AG09309 (cell line): ENCODE measurements around the gene SLC4A1.

Source experiments
- DNase-seq: peaks from one replicate; pipeline ENCODE4 v3.0.0-alpha.2; 2010; ENCODE audit warnings: low read depth
- H3K4me3 ChIP-seq: 2 replicates; pipeline ENCODE4 v1.5.1; 2011; ENCODE audit warnings: mild to moderate bottlenecking, low read depth, low read length, moderate library complexity; ENCODE audit not compliant: control insufficient read depth
- TF ChIP-seq, protein P1 (sequence below): IDR thresholded peaks from 2 replicates; pipeline ENCODE4 v1.5.1; 2011; ENCODE audit warnings: mild to moderate bottlenecking, low read depth, low read length, inconsistent platforms; ENCODE audit not compliant: insufficient read depth, control insufficient read depth; ENCODE audit errors: missing control alignments

SLC4A1 gene

DNA sequence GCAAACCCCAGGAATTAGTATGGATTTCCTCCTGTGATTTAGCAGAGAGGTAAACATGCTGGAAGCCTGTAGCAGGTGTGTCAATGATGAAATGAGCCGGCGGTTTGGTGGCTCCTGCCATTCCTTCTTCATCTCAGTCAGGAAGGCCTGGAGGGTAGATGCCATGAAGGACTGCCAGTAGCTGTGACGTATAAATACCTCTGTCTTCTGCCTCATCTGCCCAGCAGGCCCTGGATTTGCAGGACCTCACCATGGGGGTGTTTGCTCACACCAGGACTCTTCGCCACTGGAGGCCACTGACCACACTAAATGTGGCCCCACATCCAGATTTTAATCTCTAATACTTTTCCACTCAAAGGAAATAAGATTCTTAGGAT, 16.1 kb upstream of the SLC4A1 start:
- TF ChIP-seq, protein P1, sequence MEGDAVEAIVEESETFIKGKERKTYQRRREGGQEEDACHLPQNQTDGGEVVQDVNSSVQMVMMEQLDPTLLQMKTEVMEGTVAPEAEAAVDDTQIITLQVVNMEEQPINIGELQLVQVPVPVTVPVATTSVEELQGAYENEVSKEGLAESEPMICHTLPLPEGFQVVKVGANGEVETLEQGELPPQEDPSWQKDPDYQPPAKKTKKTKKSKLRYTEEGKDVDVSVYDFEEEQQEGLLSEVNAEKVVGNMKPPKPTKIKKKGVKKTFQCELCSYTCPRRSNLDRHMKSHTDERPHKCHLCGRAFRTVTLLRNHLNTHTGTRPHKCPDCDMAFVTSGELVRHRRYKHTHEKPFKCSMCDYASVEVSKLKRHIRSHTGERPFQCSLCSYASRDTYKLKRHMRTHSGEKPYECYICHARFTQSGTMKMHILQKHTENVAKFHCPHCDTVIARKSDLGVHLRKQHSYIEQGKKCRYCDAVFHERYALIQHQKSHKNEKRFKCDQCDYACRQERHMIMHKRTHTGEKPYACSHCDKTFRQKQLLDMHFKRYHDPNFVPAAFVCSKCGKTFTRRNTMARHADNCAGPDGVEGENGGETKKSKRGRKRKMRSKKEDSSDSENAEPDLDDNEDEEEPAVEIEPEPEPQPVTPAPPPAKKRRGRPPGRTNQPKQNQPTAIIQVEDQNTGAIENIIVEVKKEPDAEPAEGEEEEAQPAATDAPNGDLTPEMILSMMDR, result no peak
- DNase-seq, result no peak

DNA sequence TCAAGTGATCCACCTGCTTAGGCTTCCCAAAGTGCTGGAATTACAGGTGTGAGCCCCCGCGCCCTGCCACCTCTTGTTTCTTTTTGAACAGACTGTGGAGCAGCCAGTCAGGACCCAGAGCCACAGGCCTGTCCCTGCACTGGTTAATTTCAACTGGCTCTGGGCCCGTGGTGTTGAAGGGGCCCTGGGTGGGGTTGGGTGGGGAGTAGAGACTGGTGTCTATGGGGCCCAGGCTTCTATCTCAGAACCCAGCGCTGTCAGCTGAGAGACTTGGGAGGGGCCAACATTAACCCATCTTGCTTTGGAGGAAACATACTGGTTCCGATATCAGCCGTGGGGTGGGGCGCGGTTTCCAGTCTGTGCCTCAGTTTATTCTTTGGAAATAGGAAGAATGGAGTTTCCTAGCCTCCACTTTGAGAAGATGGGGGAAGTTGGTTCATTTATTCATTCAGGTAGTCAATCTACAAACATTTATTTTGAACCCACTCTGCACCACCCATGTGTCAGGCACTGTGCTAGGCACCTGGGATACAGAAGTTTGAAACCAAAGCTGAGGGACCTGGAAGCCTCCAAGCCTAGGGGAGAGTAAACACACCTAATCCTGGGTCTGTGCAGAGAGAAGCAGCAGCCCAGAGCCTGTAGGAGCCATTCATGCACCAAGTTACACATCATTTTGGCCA, 15.5 kb upstream of the SLC4A1 start:
- H3K4me3 ChIP-seq, result no peak overlapping the region
- DNase-seq, result no peak
- TF ChIP-seq, protein P1, result no peak

More for the DNA sequence above, 16.1 kb upstream of the SLC4A1 start:
- H3K4me3 ChIP-seq, result no peak overlapping the region

DNA sequence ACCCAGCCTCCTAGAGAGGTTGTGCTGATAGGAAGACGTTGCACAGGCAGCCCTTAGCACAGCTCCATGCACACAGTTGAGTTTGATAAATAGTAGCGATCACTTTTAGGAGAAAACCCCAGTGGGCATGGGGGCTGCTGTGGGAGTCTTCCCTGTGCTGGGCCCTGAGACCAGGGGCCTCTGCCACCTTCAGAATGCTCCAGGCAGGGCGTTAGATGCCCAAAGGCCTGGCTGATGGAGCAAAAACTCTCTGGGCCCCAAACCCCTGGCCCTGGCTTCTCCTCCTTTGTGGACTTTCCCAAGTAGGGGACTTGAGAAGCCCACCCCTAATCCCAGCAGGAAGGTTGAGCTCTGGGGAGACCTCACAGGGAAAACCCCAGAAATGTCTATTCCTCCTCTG, 14.3 kb upstream of the SLC4A1 start:
- no peak for DNase-seq
- H3K4me3 ChIP-seq, result no peak overlapping the region
- TF ChIP-seq, protein P1, result no peak

DNA sequence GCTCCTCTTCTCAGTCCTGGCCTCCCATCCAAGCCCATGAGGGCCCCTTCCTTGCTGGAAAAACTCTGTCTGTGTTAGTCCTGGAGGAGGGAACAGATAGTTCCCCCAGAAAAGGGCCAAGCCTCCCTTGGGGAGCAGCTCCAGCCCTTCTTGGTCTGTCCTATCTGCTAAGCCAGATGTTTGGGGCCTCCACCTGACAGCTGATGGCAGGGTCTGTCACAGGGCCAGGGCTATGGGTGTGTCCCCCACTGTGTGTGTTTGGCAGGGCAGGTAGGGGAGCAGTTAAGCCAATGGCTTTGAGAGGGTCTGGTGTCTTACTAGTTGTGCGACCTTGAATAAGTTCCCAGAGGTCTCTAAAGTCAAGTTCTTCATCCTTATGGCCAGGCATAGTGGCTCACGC, 13.6 kb upstream of the SLC4A1 start:
- no peak for DNase-seq
- TF ChIP-seq, protein P1, result no peak
- H3K4me3 ChIP-seq, result no peak overlapping the region

DNA sequence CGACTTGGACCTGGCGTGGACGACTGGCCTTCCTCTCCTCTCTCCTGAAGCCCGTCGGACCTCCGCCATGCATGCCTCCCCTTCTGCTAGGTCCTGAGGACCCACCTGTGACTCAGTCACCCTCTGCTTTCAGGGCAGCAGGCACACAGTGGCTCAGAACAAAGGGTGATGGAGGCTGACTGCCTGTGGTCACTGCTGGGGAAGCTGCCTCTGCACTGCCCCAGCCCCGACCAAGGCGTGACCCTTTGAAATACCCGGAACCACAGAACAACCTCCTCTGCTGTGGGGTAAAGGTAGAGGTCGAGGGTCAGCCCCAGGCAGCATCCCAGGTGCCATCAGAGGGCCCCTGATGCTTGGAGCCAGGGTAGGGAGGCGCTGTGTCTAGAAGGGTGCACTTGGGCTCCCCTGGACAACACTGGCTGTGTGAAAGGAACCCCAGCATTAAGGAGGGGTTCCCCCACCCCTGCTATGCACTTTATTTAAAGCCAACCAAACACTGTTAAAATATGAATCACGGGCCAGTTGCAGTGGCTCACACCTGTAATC, 12.5 kb upstream of the SLC4A1 start:
- TF ChIP-seq, protein P1, result no peak
- no peak for DNase-seq

DNA sequence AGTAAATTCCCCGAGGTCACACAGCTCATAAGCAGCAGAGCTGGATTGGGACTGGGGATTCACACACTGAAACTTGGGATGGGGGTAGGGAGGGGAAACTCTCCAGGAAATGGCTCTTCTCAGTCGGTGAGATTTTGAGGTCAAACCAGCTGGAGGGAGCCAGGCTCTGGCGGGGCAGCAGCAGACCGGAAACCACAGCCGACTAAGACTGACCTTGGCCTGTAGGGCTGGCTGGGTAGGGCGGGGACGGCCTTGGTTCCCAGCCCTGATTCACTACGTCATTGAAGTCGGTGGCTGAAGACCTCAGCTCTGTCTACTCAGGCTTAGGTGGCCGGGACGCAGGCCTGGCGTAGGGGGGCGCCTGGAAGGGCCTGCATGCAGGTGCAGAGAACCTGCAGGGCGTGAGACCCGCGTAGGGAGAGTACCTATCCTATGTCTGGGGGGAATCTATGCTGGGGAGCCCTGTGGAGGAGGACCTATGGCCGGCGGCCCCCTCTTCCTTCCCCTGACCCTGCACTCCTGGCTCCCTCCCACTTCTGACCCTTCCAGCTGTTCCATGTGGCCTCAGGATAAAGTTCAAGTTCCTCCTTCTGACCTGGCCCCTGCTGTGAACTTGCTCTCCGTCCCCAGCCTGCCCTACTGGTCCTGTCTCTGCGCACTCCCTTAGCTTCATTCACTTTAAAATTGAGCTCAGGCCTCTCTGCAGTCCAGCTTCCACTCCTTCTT, 11.9 kb upstream of the SLC4A1 start:
- peak; percentile 37 for DNase-seq
- H3K4me3 ChIP-seq, result no peak overlapping the region
- TF ChIP-seq, protein P1, result no peak

More for the DNA sequence above, 12.5 kb upstream of the SLC4A1 start:
- no peak overlapping the region for H3K4me3 ChIP-seq
